HG03159 (cell line): ENCODE measurements around the gene KCNG1.

Experiments used
- ATAC-seq: cut with Tn5 transposase; IDR thresholded peaks from one replicate; pipeline ENCODE4 v1.9.1; 2021; ENCODE audit warnings: mild to moderate bottlenecking, moderate library complexity; ENCODE audit not compliant: unreplicated experiment

KCNG1 gene

DNA sequence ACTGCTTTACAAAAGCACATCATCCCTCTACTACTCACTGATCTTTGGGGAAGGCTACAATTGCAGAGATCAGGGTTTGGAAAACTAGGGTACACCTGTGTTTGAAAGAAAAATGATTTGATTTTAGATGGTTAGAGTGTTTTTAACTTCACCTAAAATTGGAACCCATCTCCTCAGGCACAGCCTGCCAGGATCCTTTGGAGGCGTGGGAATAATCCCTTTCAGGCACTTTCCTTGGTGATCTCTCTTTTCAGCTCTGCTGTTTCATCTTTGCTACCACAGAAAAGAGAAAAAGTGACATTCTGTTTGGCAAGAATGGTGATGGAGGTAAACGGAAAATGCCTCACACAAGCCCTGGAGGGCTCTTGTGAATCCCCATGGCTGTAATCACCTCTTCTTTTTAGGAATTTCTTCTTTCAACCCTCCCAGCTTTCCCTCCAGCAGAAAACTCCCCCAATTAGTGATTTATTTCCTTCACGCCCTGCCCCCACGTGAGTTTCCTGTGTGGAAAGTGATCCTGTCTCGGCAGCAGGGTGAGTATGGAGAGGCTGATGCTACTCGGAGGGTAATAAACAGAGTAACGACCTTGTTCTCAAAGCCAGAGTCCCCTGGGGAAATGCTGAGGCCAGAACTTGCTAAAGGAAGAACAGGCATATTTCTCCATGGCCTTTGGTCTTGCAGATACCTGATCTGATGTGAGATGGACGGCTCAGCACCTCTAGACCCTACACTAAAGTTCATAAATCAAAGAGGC, 9.2 kb downstream of the KCNG1 start:
- ATAC-seq = no peak

DNA sequence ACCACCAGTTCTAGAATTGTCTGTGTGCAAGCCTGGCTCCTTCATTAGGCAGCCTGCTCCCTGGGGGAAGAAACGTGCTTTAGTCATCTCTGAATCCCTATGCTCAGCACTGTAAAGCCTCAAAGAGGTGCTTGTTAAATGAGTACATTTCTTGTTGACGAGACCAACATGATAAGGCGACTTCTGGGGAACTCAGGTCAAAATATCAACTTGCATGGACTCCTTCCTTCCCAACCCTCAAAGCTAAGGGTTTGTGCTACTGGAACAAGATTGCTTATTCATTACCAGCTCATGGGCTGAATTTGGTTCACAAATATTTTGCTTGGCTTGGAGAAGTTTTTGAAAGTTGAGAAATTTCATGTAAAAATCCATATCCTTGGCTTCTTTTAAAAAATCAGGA, 10.6 kb downstream of the KCNG1 start:
- ATAC-seq = no peak

DNA sequence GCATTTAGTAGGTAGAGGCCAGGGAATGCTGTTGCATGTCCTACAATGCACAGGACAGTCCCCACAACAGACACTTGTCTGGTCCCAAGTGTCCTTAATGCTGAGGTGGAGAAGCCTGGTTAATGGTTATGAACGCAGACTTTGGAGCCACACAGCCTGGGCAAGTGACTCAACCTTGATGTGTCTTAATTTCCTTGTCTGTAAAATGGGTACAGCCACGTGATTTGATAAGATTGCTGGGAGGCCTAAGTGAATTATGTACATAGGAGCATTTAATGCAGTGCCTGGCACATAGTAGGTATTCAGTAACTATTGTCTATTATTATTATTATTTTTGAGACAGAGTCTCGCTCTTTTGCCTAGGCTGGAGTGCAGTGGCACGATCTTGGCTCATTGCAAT, 11.4 kb downstream of the KCNG1 start:
- ATAC-seq = no peak

DNA sequence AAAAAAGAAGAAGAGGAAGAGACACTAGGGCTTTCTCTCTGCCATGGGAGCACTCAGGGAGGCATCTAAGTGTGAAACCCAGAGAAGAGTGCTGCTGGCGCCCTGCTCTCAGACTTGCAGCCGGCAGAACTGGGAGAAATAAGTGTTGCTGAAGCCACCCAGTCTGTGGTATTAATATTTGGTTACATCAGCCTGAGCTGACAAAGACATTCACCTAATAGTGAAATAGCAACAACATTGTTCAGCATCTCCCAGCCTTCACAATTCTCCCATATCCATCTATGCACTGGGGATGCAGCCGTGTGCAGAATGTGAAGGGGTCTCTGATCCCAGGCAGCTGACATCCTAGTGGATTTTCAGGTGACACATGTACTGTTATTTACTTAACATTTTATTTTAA, 12.0 kb downstream of the KCNG1 start:
- ATAC-seq = no peak

DNA sequence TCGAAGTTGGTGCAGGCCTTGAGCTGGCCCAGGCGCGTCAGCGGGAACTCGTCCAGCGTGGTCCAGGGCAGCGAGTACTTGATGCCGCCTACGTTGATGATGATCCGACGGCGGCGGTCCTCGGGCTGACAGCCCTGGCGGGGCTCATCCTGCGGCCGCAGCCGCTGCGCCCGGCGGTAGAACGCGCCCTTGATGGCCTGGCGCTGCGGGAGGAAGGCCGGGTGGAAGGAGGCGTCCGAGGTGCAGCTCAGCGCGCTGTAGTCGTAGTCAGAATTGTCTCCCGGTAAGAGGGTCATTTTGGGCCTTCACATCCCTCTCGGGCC, 12.9 kb downstream of the KCNG1 start:
- ATAC-seq = no peak

DNA sequence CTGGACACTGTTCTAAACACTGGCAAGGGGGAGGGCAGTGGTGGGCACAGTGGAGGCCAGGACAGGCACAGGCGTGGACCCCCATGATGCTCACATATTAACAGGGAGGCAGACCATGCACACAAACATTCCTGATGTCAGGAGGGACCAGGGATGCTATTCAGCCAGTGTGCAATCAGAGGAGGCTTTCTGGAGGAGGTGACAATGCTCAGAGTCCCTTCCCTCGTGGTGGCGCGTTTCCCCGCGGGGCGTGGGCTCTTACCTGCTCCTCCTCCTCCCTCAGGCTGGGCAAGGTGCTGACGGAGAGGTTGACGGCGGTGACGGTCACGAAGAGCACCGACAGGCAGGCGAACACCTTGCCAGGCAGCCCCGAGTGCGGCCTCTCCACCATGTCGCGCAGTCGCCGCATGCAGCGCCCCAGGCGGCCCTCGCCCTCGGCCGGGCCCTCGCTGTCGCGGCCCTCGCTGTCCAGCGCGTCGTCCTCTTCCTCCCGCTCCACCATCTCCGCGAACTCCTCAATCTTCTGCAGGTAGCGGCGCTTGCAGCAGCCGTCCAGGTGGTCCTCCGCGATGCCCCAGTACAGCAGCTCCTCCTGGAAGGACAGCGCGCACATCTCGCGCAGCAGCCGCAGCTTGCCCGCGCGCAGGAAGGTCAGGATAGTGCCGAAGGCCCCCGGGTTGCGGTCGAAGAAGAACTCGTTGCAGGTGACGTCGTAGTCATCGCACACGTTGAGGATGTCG, 13.4 kb downstream of the KCNG1 start:
- ATAC-seq = no peak

DNA sequence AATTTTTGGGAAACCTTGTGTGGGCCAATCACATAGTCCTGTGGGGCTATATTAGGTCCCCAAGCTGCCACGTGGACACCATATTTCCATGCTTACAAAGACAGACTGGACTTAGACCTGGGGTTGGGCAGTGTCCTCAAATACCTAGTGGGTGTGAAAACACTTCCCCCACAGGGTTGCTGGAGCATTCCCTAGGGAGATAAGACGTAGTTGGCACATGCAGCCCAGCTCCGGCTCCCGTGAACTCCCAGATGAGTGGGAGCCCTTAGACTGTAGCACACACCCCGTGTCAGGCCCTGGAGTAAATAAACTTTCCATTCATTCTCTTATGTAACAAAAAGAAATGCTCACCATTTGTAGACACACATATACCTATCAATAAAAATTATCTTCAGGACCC, 14.2 kb downstream of the KCNG1 start:
- no peak for ATAC-seq

DNA sequence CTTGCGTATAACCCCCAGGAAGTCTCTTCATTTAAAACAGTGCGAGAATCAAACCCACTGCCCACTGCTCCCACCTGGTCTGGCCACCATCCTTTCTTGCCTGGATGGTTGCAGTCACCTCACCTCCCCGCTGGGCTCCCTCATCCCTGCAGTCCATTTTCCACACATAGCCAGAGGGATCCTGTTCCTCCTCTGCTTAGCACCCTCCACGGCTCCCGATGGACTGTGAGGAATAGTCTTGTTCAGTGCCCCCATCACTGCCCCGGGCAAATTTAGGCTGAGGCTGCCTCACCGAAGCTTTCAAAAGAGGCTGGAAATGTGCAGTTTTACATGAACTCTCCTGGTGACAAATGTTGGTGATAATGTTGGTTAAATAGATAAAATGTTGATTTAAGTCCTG, 17.7 kb downstream of the KCNG1 start:
- no peak for ATAC-seq

DNA sequence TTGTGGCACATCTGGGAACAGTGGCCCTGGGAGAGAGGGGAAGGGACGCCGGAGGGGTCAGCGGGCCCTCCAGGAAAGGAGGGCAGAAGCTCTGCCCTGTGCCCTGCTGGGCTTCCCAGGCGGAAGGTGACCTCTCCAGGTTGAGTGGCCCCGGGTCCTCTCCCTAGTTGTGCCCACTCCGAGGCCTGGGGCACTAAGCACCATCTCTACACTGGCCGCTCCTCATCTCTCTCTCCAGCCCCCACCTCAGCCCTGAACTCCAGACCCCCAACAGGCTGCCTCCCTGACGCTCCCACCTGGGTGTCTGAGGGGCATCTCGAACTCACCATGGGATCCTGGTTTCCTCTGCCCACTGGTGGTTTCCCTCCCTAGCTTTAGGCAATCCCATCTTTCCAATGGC, 18.1 kb downstream of the KCNG1 start:
- no peak for ATAC-seq

DNA sequence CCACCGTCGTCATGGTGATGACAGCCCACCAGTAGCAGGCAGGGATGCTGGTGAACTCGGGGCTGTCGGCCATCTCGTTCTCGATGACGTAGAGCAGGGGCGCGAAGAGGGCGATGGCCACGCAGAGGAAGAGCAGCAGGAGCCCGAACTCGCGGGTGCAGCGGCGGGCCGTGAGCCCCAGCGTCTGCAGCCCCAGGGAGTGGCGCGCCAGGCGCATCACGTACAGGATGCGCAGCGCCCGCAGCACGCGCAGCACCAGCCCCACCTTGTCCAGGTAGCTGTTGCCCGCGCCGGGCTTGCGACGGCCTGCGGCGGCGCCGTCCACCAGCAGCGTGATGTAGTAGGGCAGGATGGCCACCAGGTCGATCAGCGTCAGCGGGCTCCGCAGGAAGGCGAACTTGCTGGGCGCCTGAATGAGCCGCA, 18.6 kb downstream of the KCNG1 start:
- no peak for ATAC-seq

DNA sequence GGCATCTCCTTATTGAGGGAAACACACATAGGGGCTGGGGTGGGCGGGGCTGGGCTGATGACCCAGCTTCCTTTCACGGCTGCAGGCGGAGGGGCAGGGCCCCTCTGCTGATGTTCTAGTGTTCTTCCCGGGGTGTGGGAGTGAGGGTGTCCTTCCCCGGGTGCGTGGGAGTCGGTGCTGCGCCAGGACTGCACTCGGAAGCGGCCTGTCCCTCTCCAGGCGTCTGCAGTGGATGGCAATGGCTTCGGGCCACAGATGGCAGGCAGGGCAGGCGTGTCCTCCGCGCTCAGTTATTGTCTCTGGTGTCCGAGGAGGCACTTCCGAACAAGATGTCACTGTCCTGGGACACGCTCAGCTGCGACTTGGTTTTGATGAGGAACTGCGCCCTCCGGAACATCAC, 19.2 kb downstream of the KCNG1 start:
- no peak for ATAC-seq

DNA sequence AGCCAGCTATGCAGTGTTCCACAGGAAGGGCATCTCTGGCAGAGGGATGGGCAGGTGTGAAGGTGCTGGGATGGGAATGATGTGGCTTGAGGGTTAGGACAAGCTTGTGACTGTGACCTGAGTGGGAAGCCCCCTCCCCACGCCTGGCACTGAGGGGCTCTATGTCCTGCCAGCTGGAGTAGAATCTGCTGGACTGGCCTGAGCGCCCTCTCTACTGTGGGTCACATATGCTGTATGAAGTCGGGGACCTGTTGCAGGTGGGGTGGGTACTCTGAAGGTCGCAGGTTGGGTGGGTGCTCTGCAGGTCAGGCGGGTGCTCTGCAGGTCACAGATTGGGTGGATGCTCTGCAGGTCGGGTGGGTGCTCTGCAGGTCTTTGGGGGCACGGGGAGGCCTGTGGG, 20.3 kb downstream of the KCNG1 start:
- no peak for ATAC-seq

DNA sequence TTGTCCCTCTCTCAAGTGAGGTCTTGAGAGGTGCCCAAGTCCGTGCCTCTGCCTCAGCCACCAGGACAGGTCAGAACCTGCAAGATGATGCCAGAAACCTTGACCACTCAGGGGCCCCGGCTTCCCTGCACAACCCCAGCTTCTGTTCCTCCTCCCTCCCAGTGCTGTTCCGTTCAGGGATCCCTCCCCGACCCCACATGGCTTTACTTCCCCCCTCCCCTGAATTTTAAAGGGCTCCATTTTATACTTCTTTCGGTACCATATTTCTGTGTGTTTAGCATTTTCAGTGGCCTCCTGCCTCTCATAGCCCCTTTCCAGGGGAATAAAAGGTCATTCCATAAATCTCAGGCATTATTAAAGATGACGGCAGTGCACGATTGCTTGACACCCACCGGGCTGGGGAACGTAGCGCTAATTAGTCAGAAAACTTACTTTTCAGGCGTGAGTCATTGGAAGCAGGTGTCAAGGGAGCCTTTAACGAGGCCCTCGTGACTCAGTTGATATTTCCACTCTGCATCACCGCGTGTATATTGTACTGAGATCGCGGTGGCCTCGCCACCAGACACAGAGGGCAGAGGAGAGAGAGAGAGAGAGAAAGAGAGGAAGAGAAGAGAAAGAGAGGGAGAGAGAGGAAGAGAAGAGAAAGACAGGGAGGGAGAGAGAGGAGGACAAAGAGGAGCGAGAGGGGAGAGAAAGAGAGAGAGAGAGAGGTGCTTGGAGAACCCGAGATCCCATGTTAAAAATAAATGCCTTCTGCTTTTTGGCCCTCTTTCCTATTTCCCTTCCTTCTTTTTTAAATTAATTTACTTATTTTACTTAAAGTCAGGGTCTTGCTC, 21.3 kb downstream of the KCNG1 start:
- no peak for ATAC-seq

DNA sequence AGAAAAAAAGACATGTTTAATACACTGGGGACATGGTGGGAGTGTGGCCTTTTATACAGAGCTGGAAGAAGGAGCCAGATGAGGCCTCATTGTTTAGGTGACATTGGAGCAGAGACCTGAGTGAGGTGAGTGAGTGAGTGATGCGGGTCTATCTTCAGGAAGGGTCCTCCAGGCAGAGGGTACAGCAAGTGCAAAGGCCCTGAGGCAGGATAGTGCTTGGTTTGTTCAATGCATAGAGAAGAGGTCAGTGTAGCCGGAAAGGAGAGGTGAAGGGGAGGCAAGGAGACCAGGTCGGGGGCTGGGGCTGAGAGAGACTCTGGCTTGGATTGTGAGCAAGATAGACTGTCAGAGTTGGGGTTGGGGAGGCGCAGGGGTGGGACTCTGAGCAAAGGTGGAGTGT, 23.6 kb downstream of the KCNG1 start:
- ATAC-seq = no peak

DNA sequence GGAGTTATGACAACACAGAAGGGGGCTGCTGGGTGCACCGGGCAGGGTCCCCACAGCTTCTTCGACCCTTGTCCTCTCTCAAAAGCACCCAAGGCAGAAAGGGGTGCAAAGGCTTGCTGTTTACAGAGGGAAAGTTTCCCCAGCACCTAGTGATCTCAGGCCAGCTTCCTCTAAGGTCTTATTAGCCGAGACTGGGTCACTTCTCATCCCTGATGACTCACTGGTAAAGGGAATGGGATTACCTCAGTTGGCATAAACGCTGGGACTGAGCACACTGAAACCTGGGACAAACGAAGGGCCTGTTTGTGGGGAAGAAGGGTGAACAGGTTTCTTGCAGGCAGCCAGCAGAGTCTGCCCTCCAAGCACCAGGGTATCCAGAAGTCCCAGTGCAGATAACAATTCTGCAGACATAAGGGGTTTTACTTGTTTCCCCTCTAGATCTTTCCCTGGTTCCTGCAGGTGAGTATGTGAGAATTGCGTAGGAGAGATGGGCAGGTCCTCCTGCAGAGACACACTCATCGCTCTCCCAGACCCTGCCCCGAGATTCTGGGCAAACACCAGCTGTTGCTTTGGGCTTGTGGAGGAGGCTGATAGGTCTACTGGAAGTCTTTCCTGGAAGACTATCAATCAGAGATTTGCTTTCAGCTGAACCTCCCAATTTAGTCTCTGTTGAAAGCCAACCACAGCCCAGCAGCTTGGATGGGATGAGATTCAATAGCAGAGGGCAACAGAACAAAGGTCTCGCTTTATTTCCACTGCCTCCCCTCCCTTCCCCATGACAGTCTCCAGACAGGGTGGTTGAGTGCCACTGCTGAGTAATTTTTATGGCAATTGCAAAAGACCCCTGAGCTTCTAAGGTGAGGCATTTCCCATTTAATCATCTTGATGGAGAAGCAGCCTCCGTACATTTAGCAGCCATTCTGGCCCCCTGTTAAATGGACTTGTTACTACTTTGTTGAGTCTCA, 25.7 kb downstream of the KCNG1 start:
- no peak for ATAC-seq

DNA sequence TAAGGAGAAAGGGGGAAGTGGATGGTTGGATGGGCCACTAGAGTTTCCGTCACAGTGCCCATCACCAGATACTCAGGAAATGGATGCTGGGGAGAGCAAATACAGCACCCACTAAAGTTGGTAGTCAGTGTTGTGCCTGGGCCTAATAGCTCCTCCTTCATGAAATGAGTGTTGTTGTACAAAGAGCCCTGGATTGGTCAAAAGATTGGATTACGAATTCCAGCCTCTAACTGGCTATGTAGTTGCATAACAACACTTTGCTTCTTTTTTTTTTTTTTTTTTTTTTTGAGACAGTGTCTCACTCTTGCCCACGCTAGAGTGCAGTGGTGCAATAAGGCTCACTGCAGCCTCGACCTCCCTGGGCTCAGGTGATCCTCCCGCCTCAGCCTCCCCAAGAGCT, 27.4 kb downstream of the KCNG1 start:
- ATAC-seq = no peak

DNA sequence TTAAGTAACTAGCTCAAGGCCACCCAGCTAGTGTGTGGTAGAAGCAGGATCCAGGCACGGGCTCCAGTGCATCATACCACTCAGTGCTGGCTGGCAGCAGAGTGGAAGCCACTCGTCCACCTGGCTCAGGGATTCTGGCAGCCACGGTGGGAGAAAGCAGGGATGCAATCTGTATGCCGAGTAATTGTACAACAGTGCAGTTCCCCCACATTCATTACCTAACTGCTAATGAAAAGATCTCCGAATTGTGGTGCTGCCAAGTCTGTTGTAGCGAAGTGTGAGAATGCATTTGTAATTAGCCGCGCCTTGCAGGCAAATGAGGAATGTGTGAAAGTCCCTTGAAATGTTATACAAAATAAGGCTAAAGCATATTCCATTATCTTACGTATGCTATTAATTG, 29.0 kb downstream of the KCNG1 start:
- no peak for ATAC-seq

DNA sequence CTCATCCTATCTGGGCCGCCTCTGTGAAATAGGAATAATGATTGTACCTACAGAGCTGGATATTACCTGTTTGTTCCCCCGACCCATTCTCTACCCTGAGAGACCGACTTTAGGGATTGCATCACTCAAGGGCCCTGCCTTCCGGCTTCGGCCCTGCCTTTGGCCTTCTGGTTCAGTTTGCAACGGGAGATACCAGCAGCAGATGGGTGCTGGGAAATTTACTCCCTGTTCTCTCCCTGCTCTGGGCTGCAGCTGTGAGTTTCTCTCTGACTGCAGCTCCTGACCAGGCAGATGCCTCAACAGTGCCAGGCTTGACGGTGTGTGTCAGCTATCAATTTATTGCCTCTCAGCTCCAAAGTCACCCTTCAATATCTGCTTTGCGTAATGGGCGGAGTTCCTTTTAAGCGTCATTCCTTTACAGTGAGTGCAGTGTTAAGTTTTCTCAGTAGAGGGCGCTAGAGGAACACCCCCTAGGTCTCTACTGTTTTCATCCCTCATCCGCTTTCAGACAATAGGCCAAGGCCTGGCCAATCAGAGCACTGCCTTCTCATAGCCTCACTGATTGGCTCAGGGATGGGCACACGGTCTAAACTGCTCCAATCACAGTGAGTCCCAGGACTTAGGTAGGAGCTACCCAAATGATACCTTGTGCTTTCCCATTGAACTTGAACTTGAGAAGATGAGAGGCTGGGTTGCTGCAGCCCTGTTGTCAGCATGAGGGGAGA, 30.0 kb downstream of the KCNG1 start:
- ATAC-seq = peak; percentile 82

DNA sequence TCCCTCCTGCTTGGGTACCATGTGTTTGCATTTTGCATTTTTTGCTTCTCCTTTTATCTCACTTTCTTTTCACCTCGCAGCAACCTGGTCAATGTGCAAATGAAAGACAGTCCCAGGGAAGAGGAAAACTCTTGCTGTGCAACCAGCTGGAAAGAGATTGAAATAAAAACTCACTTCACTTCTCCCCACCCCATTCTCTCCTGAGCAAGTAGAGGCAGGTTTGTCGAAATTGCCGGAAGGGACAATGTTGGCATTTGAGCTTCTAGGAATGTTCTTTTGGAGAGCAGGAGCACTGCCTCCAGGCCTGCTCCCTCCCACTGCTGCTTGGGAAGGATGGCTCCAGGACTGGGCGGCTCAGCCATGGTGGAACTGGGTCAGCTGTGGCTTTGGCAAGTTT, 30.6 kb downstream of the KCNG1 start:
- ATAC-seq = no peak

DNA sequence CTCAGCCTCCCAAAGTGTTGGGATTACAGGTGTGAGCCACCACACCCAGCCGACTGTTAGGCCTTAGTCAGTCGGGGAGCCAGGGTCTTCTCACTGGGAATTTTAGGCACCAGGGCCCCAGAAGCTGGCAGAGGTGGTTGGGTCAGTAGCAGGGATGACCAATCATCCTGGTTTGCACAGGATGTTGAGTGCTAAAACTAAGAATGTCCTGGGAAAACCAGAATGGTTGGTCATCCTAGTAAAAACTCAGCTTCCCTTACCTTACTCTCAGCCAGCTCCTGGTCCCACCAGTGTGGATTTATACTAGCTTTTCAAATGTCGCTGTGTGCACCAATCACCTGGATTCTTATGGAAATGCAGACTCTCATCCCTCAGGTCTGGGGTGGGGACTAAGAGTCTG, 31.8 kb downstream of the KCNG1 start:
- no peak for ATAC-seq
